Bronchial epithelial cell (primary cell): ENCODE results near the gene PITPNM3. TPM values are rescaled to one million over a fixed set of nuclear protein-coding genes. Genes with fewer than 3 reads are reported as not detected.

Experiments
- DNase-seq: peaks from one replicate; pipeline ENCODE4 v3.0.0-alpha.2; 2010; ENCODE audit warnings: low read depth
- FAIRE-seq: peaks from 2 replicates; lab custom pipeline; 2011; peaks lifted over from hg19 to GRCh38; lab: Jason Lieb, UNC
- H3K27me3 ChIP-seq: 2 replicates; pipeline ENCODE4 v1.5.1; 2011; ENCODE audit warnings: low read length; ENCODE audit not compliant: control insufficient read depth, insufficient read depth
- H3K36me3 ChIP-seq: 2 replicates; pipeline ENCODE4 v1.5.1; 2011; ENCODE audit warnings: low read length; ENCODE audit not compliant: control insufficient read depth, insufficient read depth
- H3K4me3 ChIP-seq: 2 replicates; pipeline ENCODE4 v1.5.1; 2011; ENCODE audit warnings: mild to moderate bottlenecking, low read depth, low read length, control low read depth
- total RNA-seq: library from RNA; depleted of rRNA; stranded (reverse); fragments of >200 nt; gene quantifications from 2 replicates; pipeline ENCODE4 v1.2.1, GENCODE V29; 2014
- TF ChIP-seq, protein P1 (sequence below): IDR thresholded peaks from 2 replicates; pipeline ENCODE4 v1.5.1; 2011; ENCODE audit warnings: mild to moderate bottlenecking, moderate library complexity, low read length, control low read depth, inconsistent platforms; ENCODE audit not compliant: insufficient read depth, severe bottlenecking

The PITPNM3 gene
- total RNA-seq, 1 donor from 2014 or later, result 25.0 TPM

DNA sequence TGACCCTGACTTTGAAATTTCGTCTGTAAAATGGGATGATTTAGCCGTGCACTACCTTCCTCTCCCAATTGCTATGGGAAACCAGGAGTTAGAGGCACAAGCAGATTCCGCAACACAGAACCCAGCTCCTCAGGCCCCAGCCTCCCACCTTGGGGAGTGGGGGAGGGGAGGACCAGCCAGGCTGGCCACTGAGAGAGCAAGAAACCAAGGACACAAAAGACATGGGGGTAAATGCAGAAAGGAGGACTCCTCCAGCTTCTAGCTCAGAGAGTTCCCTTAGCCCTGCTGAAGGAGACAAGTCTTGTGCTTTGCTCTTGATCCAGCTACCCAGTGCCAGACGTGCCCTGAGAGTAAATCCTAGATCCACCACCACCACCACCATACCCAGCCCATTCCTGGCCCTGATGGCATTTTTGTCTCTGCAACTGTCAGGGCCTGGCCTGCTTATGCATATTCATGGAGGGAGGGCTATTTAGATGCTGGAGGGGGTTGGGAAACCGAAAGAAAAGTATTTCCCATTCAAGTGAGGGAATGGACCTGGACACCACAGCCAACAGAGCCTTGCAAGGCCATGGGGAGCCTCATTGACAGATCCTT lies 25.9 kb downstream of the PITPNM3 start:
- no peak for DNase-seq

DNA sequence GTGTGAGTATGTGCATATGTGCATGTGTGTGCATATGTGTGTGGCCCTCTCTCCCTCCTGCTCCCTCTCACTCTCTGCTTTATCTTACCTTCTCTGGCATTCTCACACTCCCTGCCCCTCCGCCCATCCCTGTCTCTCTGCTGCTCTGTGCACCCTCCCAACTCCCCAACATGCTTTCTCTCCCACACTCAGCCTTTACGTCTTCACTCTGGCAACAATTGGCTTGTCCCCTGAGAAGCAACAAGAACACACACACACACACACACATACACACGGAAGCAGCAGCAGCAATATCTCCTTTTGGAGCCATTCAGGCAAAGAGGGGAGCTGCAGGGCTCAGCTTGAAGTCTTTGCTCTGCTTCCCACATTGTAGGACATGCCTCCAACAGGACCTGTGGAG lies 27.8 kb downstream of the PITPNM3 start:
- H3K36me3 ChIP-seq, result peaks cover 6% of the 10 kb centered on the region
- H3K27me3 ChIP-seq, result no peaks in the 10 kb centered on the region
- TF ChIP-seq, protein P1, sequence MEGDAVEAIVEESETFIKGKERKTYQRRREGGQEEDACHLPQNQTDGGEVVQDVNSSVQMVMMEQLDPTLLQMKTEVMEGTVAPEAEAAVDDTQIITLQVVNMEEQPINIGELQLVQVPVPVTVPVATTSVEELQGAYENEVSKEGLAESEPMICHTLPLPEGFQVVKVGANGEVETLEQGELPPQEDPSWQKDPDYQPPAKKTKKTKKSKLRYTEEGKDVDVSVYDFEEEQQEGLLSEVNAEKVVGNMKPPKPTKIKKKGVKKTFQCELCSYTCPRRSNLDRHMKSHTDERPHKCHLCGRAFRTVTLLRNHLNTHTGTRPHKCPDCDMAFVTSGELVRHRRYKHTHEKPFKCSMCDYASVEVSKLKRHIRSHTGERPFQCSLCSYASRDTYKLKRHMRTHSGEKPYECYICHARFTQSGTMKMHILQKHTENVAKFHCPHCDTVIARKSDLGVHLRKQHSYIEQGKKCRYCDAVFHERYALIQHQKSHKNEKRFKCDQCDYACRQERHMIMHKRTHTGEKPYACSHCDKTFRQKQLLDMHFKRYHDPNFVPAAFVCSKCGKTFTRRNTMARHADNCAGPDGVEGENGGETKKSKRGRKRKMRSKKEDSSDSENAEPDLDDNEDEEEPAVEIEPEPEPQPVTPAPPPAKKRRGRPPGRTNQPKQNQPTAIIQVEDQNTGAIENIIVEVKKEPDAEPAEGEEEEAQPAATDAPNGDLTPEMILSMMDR, result no peak
- no peak for FAIRE-seq
- no peak for DNase-seq
- no peak overlapping the region for H3K4me3 ChIP-seq

More for the DNA sequence above, 25.9 kb downstream of the PITPNM3 start:
- TF ChIP-seq, protein P1, result no peak
- Histone ChIP-seq H3K27me3 (no peaks in the 10 kb centered on the region), H3K36me3 (peaks cover 10% of the 10 kb centered on the region), H3K4me3 (no peak overlapping the region)
- no peak for FAIRE-seq

DNA sequence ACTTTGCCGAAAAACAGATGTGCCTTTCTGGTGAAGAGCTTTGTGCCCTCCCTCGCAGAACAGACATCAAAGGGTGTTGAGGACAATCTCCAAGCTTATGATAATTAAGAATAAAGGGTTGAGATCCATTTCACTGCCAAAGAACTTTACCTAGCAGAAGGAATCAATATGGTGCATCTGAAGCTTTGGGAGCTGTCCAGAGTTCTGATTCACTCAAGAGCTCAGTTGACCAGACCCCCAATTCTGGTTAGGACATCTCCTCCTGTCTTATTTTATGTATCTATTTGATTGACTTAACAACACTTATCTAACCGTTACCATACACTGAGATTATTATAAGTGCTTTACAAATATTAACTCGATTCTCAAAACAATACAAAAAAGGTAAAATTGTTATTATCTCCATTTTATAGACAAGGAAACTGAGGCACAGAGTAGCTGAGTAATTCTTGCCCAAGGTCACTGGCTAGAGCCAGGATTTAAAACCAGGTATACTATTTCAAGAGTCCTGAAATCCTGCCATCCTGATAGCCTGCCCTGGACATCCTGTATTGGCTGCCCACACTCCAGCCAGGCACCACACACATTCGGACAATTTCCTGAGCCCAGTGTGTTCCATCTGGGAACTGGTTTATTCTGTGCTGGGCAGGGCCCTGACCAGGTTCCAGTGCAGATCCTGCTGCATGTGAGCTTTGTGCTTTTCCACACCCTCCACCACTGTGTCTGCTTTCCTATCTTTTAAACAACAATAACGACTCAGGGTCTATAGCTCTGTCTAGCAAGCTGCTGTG lies 29.8 kb downstream of the PITPNM3 start:
- DNase-seq (no peak), FAIRE-seq (no peak)
- TF ChIP-seq, protein P1, result no peak
- no peak overlapping the region for H3K4me3 ChIP-seq
- peaks cover 14% of the 10 kb centered on the region for H3K36me3 ChIP-seq
- no peaks in the 10 kb centered on the region for H3K27me3 ChIP-seq

DNA sequence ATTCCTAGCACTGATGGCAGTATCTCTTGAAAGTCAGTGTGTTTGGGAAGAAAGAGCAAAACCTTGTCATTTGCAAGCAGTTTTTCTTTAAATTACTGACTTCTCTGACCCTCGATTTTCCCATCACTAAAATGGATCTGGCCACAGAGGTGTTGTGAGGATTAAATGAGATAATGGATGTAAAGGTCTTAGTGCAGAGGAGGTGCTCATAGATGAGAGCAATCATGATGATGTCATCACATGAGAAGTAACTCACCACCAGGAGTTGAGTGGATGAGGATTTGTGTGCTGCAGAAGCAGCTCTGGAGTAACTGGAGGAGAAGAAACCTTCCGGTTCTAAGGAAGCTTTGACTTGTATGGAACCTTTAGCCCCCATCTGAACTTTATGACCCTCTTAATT lies 30.6 kb downstream of the PITPNM3 start:
- peaks cover 13% of the 10 kb centered on the region for H3K36me3 ChIP-seq
- DNase-seq, result no peak
- no peak overlapping the region for H3K4me3 ChIP-seq
- H3K27me3 ChIP-seq, result no peaks in the 10 kb centered on the region
- TF ChIP-seq, protein P1, result no peak
- peak; percentile 68 for FAIRE-seq

DNA sequence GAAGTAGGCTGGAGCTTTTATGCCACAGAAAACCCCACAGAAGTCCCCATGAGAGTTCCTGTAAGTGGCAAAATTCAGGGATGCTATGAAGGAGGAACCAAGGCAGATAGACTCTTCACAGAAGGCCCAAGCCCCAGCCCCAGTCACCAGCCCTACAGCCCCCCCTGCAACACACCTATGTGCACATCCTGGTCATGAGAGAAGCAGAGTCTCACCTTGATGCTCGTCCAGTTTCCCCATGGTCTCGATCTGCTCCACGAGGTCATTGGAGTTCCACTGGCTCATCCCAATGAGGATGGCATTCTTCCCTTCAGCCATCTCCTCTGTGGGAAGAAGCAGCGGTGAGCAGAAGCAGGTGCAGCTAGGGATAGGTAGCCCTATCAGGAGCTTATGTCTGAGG lies 31.2 kb downstream of the PITPNM3 start:
- TF ChIP-seq, protein P1, result no peak
- no peak for FAIRE-seq
- Histone ChIP-seq H3K27me3 (no peaks in the 10 kb centered on the region), H3K36me3 (peaks cover 13% of the 10 kb centered on the region), H3K4me3 (no peak overlapping the region)
- DNase-seq, result no peak
